Measurements from ENCODE around the gene CPNE2. TPM values are rescaled to one million over a fixed set of nuclear protein-coding genes. Genes with fewer than 3 reads are reported as not detected.
"Not testable (repeated sequence)": the region's sequence is repeated elsewhere in the genome, so short reads cannot be mapped to it uniquely, and the experiment has no call there.

CPNE2 gene
- total RNA-seq, 1 donor from 2014 or later: 3.4 TPM

GRCh38 chr16:57107321-57107922, 15.0 kb downstream of the CPNE2 start:
- H3K4me3 Mint-ChIP-seq (ENCODE audit: unreplicated experiment): no peak overlapping the region
- no peak for TF ChIP-seq CTCF (IDR thresholded peaks at IDR 0.05; ENCODE audit: partially characterized antibody, unreplicated experiment)
- no peak for DNase-seq
- no peaks in the 10 kb centered on the region for H3K9me3 Mint-ChIP-seq (ENCODE audit: unreplicated experiment)
- no peaks in the 10 kb centered on the region for H3K4me1 Mint-ChIP-seq (ENCODE audit: low read depth, unreplicated experiment)
- no peaks in the 10 kb centered on the region for H3K27me3 Mint-ChIP-seq (ENCODE audit: unreplicated experiment)
- no peak overlapping the region for H3K27ac Mint-ChIP-seq (ENCODE audit: unreplicated experiment)
- H3K36me3 Mint-ChIP-seq (ENCODE audit: unreplicated experiment): no peaks in the 10 kb centered on the region

- H3K4me1 Mint-ChIP-seq (ENCODE audit: low read depth, unreplicated experiment): no peaks in the 10 kb centered on the region
- no peak for TF ChIP-seq CTCF (IDR thresholded peaks at IDR 0.05; ENCODE audit: partially characterized antibody, unreplicated experiment)
- no peaks in the 10 kb centered on the region for H3K36me3 Mint-ChIP-seq (ENCODE audit: unreplicated experiment)
- no peak overlapping the region for H3K4me3 Mint-ChIP-seq (ENCODE audit: unreplicated experiment)
- no peaks in the 10 kb centered on the region for H3K27me3 Mint-ChIP-seq (ENCODE audit: unreplicated experiment)
- no peak for DNase-seq
- H3K27ac Mint-ChIP-seq (ENCODE audit: unreplicated experiment): no peak overlapping the region
- no peaks in the 10 kb centered on the region for H3K9me3 Mint-ChIP-seq (ENCODE audit: unreplicated experiment)
Measured at GRCh38 chr16:57108432-57108831, 16.0 kb downstream of the CPNE2 start.

- not testable (repeated sequence) for H3K4me1 Mint-ChIP-seq (ENCODE audit: low read depth, unreplicated experiment)
Measured at GRCh38 chr16:57109259-57110105, 17.1 kb downstream of the CPNE2 start.

GRCh38 chr16:57110937-57111336, 18.6 kb downstream of the CPNE2 start:
- Mint-ChIP-seq H3K4me1 (ENCODE audit: low read depth, unreplicated experiment) (peaks cover 3% of the 10 kb centered on the region), H3K27me3 (ENCODE audit: unreplicated experiment) (no peaks in the 10 kb centered on the region), H3K9me3 (ENCODE audit: unreplicated experiment) (no peaks in the 10 kb centered on the region), H3K36me3 (ENCODE audit: unreplicated experiment) (no peaks in the 10 kb centered on the region), H3K27ac (ENCODE audit: unreplicated experiment) (no peak overlapping the region), H3K4me3 (ENCODE audit: unreplicated experiment) (no peak overlapping the region)
- no peak for TF ChIP-seq CTCF (IDR thresholded peaks at IDR 0.05; ENCODE audit: partially characterized antibody, unreplicated experiment)
- DNase-seq: no peak

More at GRCh38 chr16:57109259-57110105, 17.1 kb downstream of the CPNE2 start:
- DNase-seq; H3K9me3 Mint-ChIP-seq (ENCODE audit: unreplicated experiment); H3K36me3 Mint-ChIP-seq (ENCODE audit: unreplicated experiment); H3K27ac Mint-ChIP-seq (ENCODE audit: unreplicated experiment); H3K27me3 Mint-ChIP-seq (ENCODE audit: unreplicated experiment); H3K4me3 Mint-ChIP-seq (ENCODE audit: unreplicated experiment): not testable (repeated sequence)

- no peak overlapping the region for H3K27ac Mint-ChIP-seq (ENCODE audit: unreplicated experiment)
- DNase-seq: no peak
- H3K9me3 Mint-ChIP-seq (ENCODE audit: unreplicated experiment): no peaks in the 10 kb centered on the region
- no peak for TF ChIP-seq CTCF (IDR thresholded peaks at IDR 0.05; ENCODE audit: partially characterized antibody, unreplicated experiment)
- H3K4me3 Mint-ChIP-seq (ENCODE audit: unreplicated experiment): no peak overlapping the region
- H3K4me1 Mint-ChIP-seq (ENCODE audit: low read depth, unreplicated experiment): peaks cover 3% of the 10 kb centered on the region
- H3K27me3 Mint-ChIP-seq (ENCODE audit: unreplicated experiment): no peaks in the 10 kb centered on the region
- no peaks in the 10 kb centered on the region for H3K36me3 Mint-ChIP-seq (ENCODE audit: unreplicated experiment)
Measured at GRCh38 chr16:57111420-57111819, 19.0 kb downstream of the CPNE2 start.
